RWPE1 (cell line): ENCODE data around the gene TRIM22.
"Not testable (repeated sequence)": the region's sequence is repeated elsewhere in the genome, so short reads cannot be mapped to it uniquely, and the experiment has no call there.

ENCODE experiments used
- CTCF ChIA-PET: fragments of 350-600 bp; sonication (Branson Sonifier 250); formaldehyde crosslinking; extraction: SDS; loops from one replicate; lab custom pipeline; 2021; lab: Yijun Ruan, JAX
- POLR2A ChIA-PET: fragments of 400-600 bp; formaldehyde crosslinking; extraction: SDS; loops from one replicate; lab custom pipeline; 2020; ENCODE audit warnings: antibody characterized with exemption; ENCODE audit not compliant: low non-redundant PET; lab: Yijun Ruan, JAX
- DNase-seq: peaks from one replicate; pipeline ENCODE4 v3.0.0; 2012; ENCODE audit warnings: low spot score
- H3K27ac ChIP-seq: fragments of 450-650 bp; 2 replicates; pipeline ENCODE4 v1.5.1; 2017
- TF ChIP-seq, protein P1 (sequence below): fragments of 450-650 bp; conservative IDR thresholded peaks from 2 replicates; pipeline ENCODE4 v1.5.1; 2017; ENCODE audit warnings: low read depth, mild to moderate bottlenecking

Gene TRIM22

DNA sequence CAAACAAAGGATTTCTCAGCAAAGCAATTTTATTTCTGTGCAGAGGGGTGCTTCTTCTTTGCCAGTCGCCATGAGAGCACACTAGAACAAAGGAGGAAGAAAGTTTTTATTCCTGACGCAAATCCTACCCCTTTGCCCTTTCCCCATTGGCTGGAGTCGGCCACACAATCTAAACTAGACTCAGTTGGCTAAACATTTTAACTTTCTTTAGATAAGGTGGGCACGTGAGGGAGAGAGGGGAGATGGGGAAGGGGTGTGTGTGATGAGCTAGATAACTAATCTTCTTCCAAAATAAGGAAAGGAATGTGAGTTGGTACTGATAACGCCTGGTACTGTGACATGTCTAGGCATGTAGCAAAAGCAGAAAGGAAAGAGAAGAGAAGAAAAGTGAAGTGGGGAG lies 626 bp downstream of the TRIM22 start:
- TF ChIP-seq, protein P1, sequence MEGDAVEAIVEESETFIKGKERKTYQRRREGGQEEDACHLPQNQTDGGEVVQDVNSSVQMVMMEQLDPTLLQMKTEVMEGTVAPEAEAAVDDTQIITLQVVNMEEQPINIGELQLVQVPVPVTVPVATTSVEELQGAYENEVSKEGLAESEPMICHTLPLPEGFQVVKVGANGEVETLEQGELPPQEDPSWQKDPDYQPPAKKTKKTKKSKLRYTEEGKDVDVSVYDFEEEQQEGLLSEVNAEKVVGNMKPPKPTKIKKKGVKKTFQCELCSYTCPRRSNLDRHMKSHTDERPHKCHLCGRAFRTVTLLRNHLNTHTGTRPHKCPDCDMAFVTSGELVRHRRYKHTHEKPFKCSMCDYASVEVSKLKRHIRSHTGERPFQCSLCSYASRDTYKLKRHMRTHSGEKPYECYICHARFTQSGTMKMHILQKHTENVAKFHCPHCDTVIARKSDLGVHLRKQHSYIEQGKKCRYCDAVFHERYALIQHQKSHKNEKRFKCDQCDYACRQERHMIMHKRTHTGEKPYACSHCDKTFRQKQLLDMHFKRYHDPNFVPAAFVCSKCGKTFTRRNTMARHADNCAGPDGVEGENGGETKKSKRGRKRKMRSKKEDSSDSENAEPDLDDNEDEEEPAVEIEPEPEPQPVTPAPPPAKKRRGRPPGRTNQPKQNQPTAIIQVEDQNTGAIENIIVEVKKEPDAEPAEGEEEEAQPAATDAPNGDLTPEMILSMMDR = no peak
- POLR2A ChIA-PET = no interaction called here
- no peak for DNase-seq
- no peak overlapping the region for H3K27ac ChIP-seq
- CTCF ChIA-PET = no interaction called here

DNA sequence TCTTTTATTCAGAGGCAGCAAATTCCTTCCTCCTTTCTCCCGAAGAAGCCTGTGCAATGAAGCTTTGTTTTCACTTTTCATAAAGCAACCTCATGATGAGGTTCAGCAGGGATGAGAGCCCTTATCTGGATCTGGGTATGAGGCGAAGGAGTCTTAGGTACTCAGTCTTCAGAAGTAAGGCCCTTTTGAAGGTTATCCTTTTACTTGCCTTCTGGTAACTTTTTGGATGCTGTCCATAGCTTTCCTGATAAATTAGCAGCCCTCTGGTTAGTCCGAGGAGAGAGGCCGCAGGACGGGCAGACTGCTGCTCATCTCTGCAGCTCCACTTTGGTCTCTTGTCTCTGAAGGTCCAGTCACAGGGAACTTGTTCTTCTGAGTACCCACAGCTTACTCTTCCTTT lies 1.1 kb downstream of the TRIM22 start:
- ChIA-PET POLR2A (no interaction called here), CTCF (no interaction called here)
- DNase-seq = no peak
- TF ChIP-seq, protein P1 = no peak
- H3K27ac ChIP-seq = no peak overlapping the region

DNA sequence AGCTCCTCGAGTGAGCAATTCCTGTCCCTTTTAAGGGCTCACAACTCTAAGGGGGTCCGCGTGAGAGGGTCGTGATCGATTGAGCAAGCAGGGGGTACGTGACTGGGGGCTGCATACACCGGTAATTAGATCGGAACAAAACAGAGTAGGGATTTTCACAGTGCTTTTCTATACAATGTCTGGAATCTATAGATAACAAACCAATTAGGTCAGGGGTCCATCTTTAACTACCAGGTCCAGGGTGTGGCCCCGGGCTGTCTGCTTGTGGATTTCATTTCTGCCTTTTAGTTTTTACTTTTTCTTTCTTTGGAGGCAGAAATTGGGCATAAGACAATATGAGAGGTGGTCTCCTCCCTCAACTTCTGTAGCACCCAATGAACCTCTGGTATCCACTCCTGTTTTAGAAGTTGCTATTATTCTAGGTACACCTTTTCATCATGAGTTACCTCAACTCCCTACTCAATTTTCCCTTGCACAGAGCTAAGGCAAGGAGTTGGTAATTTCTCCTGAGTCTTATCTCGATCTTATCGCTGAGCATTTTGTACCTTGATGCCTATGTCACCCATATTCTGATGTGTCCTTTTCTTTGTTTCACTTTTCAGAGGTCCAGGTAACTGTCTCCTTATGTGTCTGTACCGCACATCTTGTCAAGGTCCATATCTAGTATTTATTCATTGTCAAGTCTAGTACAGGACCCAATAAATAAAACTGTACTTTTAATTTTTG lies 1.8 kb downstream of the TRIM22 start:
- POLR2A ChIA-PET, H3K27ac ChIP-seq, DNase-seq, CTCF ChIA-PET: not testable (repeated sequence)

DNA sequence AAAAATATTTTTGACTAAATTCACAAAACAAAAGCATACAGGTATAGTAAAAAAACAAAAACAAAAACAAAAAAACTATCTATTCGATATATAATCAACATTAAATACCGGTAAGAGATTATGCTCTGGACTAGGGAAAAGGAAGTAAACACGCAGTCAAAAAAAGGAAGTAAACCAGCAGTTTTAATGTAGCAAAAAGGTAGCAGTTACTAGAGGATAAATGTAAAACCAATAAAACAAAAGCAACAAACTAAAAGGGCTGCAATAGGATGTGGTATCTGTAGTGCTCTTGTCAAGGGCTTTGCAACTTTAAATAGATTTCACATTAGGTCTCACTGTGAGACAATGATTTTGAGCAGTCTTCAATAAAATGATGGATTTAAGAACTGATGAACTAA lies 2.4 kb downstream of the TRIM22 start:
- CTCF ChIA-PET = no interaction called here
- DNase-seq = no peak
- POLR2A ChIA-PET = no interaction called here
- TF ChIP-seq, protein P1 = no peak
- no peak overlapping the region for H3K27ac ChIP-seq

DNA sequence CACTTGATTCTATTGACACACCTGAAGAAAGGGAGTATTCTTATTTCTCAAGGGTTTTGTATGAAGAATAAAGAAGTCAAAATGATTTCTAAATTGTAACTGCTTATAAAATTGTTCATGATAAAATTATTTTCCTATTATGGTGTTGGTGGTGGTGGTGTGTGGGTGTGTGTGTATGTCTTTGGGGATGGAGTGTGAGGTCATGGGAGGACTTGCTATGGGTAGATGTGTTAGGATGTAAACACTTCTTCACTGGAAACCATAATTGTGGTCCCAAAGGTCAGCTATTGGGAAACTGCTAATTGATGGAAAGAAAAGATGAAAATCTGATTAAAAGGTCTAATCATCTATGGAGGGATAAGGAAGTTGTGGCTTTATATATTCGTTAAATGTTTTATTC lies 5.1 kb downstream of the TRIM22 start:
- TF ChIP-seq, protein P1 = no peak
- no peak overlapping the region for H3K27ac ChIP-seq
- ChIA-PET POLR2A (no interaction called here), CTCF (no interaction called here)
- no peak for DNase-seq

DNA sequence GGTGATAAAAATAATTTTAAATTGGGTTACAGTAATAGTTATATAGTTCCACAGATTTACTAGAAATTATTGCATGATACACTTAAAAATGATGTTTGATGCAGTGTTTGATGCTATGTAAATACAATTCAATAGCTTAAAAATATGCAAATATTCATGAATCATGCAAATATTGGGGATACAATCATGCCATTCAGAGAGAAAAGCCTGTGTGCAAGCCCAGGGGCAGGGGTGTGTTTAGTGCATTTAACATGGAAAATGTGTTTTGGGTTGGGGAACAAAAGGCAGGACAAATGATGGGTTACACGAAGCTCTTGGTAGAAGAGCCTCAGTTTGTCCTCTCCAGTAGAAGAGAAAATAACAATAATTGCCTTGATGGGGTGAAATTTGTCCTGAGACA lies 6.0 kb downstream of the TRIM22 start:
- CTCF ChIA-PET = no interaction called here

DNA sequence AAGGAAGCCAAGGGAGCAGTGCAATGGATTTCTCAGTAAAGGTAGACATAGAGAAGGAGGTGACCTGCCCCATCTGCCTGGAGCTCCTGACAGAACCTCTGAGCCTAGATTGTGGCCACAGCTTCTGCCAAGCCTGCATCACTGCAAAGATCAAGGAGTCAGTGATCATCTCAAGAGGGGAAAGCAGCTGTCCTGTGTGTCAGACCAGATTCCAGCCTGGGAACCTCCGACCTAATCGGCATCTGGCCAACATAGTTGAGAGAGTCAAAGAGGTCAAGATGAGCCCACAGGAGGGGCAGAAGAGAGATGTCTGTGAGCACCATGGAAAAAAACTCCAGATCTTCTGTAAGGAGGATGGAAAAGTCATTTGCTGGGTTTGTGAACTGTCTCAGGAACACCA lies 6.6 kb downstream of the TRIM22 start:
- no peak overlapping the region for H3K27ac ChIP-seq
- POLR2A ChIA-PET = no interaction called here
- DNase-seq = no peak
- TF ChIP-seq, protein P1 = no peak
- CTCF ChIA-PET = no interaction called here

More for the DNA sequence above, 6.0 kb downstream of the TRIM22 start:
- TF ChIP-seq, protein P1 = no peak
- no peak overlapping the region for H3K27ac ChIP-seq
- no peak for DNase-seq
- POLR2A ChIA-PET = no interaction called here
